Liver (tissue), 9 donors: ENCODE results near the gene SRPK1. TPM values are rescaled to one million over a fixed set of nuclear protein-coding genes. Genes with fewer than 3 reads are reported as not detected.
A peak's percentile ranks its signal among the peaks of the same experiment; 100 is the strongest.

ENCODE experiments used
- DNase-seq: peaks from one replicate; pipeline ENCODE4 v3.0.0-alpha.2; 2017; ENCODE audit warnings: low spot score
- H3K27ac ChIP-seq, 2 donors: one replicate each; pipeline ENCODE4 v1.7.0; 2013; ENCODE audit warnings: inconsistent platforms in 2 of 2, low read length in 2 of 2, control low read depth in 1 of 2, low read depth in 1 of 2, mild to moderate bottlenecking in 1 of 2
- H3K27me3 ChIP-seq, 4 donors: one replicate each; pipeline versions ENCODE4 v1.6.1 to v1.7.0; 2013; ENCODE audit warnings: low read length in 3 of 4, inconsistent platforms in 1 of 4, mild to moderate bottlenecking in 1 of 4, moderate library complexity in 1 of 4; ENCODE audit not compliant: control insufficient read depth in 4 of 4, insufficient read depth in 4 of 4
- H3K36me3 ChIP-seq, 4 donors: one replicate each; pipeline versions ENCODE4 v1.6.1 to v1.7.0; 2013; ENCODE audit warnings: low read length in 3 of 4, mild to moderate bottlenecking in 3 of 4, low read depth in 1 of 4, moderate library complexity in 1 of 4; ENCODE audit not compliant: control insufficient read depth in 4 of 4, insufficient read depth in 3 of 4
- H3K4me1 ChIP-seq, 4 donors: one replicate each; pipeline versions ENCODE4 v1.6.1 to v1.7.0; 2013; ENCODE audit warnings: low read length in 3 of 4, mild to moderate bottlenecking in 3 of 4, moderate library complexity in 1 of 4; ENCODE audit not compliant: control insufficient read depth in 4 of 4, insufficient read depth in 4 of 4
- H3K4me3 ChIP-seq, 3 donors: one replicate each; pipeline versions ENCODE4 v1.6.1 to v1.7.0; 2013; ENCODE audit warnings: low read length in 3 of 3, control low read depth in 1 of 3, low read depth in 1 of 3, mild to moderate bottlenecking in 1 of 3
- H3K9ac ChIP-seq, 2 donors: one replicate each; pipeline ENCODE4 v1.7.0; 2013; ENCODE audit warnings: low read length in 2 of 2, mild to moderate bottlenecking in 2 of 2, moderate library complexity in 2 of 2, control low read depth in 1 of 2, low read depth in 1 of 2
- H3K9me3 ChIP-seq, 4 donors: one replicate each; pipeline versions ENCODE4 v1.6.1 to v1.7.0; 2013; ENCODE audit warnings: low read length in 3 of 4; ENCODE audit not compliant: control insufficient read depth in 4 of 4
- CTCF ChIP-seq: fragments of 150-350 bp; IDR thresholded peaks from 2 replicates; pipeline ENCODE4 v1.5.1; 2017; ENCODE audit warnings: improper control_type of control experiment, low read depth, low read length; ENCODE audit not compliant: missing input control
- EGR1 ChIP-seq, 2 donors: IDR thresholded peaks; 2 replicates each; pipeline ENCODE4 v1.6.1; 2016 to 2018; ENCODE audit warnings: antibody characterized with exemption in 2 of 2, low read depth in 2 of 2
- FOXA1 ChIP-seq: IDR thresholded peaks from 2 replicates; pipeline ENCODE4 v1.6.1; 2016; ENCODE audit warnings: antibody characterized with exemption
- FOXA2 ChIP-seq: IDR thresholded peaks from 2 replicates; pipeline ENCODE4 v1.6.1; 2016; ENCODE audit warnings: antibody characterized with exemption
- GABPA ChIP-seq, 2 donors: IDR thresholded peaks in 1 of 2; conservative IDR thresholded peaks in 1 of 2; 2 replicates each; pipeline ENCODE4 v1.6.1; 2016; ENCODE audit warnings: antibody characterized with exemption in 2 of 2, mild to moderate bottlenecking in 1 of 2, moderate library complexity in 1 of 2
- HNF4A ChIP-seq, 2 donors: conservative IDR thresholded peaks; 2 replicates each; pipeline ENCODE4 v1.6.1; 2016; ENCODE audit warnings: antibody characterized with exemption in 2 of 2, mild to moderate bottlenecking in 2 of 2
- HNF4G ChIP-seq: IDR thresholded peaks from 2 replicates; pipeline ENCODE4 v1.6.1; 2016; ENCODE audit warnings: antibody characterized with exemption
- MAX ChIP-seq: IDR thresholded peaks from 2 replicates; pipeline ENCODE4 v1.6.1; 2016; ENCODE audit warnings: antibody characterized with exemption
- NR2F2 ChIP-seq: IDR thresholded peaks from 2 replicates; pipeline ENCODE4 v1.6.1; 2016; ENCODE audit warnings: antibody characterized with exemption
- RAD21 ChIP-seq, 2 donors: IDR thresholded peaks; 2 replicates each; pipeline ENCODE4 v1.6.1; 2016; ENCODE audit warnings: antibody characterized with exemption in 2 of 2, mild to moderate bottlenecking in 2 of 2
- RXRA ChIP-seq, 2 donors: IDR thresholded peaks; 2 replicates each; pipeline ENCODE4 v1.6.1; 2017 to 2018; ENCODE audit warnings: antibody characterized with exemption in 2 of 2, mild to moderate bottlenecking in 1 of 2
- TAF1 ChIP-seq: conservative IDR thresholded peaks from 2 replicates; pipeline ENCODE4 v1.6.1; 2016; ENCODE audit warnings: antibody characterized with exemption, mild to moderate bottlenecking
- YY1 ChIP-seq: IDR thresholded peaks from 2 replicates; pipeline ENCODE4 v1.6.1; 2016; ENCODE audit warnings: antibody characterized with exemption, mild to moderate bottlenecking
- WGBS: extraction: QIAGEN DNeasy Blood & Tissue Kit; methylation state at CpG from one replicate; pipeline ENCODE4 v1.1.7; 2013; 5-methylcytosine and 5-hydroxymethylcytosine counted together
- polyA plus RNA-seq, 2 donors: library from polyadenylated mRNA; stranded (reverse) in 1 of 2; unstranded in 1 of 2; fragments of 200-250 nt in 1 of 2; fragments of >200 nt in 1 of 2; fragmentation: Nextera tagmentation in 1 of 2; extraction: Ambion mirVana in 1 of 2; gene quantifications; one replicate each; pipeline versions ENCODE4 v1.2.1 to v1.2.3, GENCODE V29; 2013 to 2015
- total RNA-seq, 2 donors: library from RNA; depleted of rRNA; stranded (reverse); fragments of >200 nt; gene quantifications; one replicate each; pipeline ENCODE4 v1.2.3, GENCODE V29; 2014
- TF ChIP-seq, protein P1 (sequence below): IDR thresholded peaks from 2 replicates; pipeline ENCODE4 v1.6.1; 2016; ENCODE audit warnings: antibody characterized with exemption
- TF ChIP-seq, protein P2 (sequence below): IDR thresholded peaks from 2 replicates; pipeline ENCODE4 v1.6.1; 2016; ENCODE audit warnings: antibody characterized with exemption
- donor health status: healthy.
- donor health status: healthy.
- donor health status: healthy.
- donor health status: healthy.
- donor health status: healthy.

SRPK1 gene
- total and polyA plus RNA-seq, 4 donors: 11.9 to 41.2 (median 32.9) TPM

DNA sequence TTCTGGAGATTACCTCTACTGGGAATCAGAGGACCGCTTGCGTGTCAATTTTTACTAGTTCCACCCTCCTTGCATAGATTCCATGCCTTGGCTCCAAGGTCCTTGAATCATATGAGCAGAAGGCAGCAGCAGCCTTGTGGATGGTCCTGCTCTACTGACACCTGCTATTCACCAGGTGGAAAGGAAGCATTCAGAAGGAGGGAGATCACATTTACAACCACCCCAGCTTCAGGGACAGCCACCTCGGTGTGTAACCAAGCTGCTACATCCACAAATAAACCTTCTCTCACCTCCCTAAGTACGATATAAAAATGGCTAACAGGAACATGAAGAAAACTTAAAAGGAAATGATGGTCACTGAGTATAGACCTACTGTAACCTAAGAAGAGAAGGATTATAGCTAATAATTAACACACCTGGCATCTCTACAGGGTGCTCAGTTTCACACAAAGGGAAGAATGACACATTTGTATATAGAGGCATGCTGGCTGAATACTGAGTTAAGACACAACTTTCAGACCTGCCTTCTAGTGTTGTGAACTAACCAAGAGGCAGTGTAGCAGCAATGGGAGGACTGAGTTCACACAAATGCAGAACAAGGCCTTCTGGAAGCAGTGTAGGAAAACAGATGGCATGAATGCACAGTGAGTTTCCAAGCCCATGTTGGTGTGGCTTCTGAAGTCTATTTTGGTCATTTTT, 46.3 kb upstream of the SRPK1 start:
- no peak for DNase-seq
- no peaks in the 10 kb centered on the region for H3K36me3 ChIP-seq
- H3K9ac ChIP-seq: no peak overlapping the region
- TF ChIP-seq FOXA2 (peak; percentile 5), HNF4G (no peak), RXRA (IDR thresholded peaks at IDR 0.05) (peak in 1 of 2 donors; percentile 7)
- H3K27me3 ChIP-seq: no peaks in the 10 kb centered on the region
- H3K4me1 ChIP-seq: peaks cover 0 to 7% (median under 1%) of the 10 kb centered on the region in 4 donors
- no peak overlapping the region for H3K27ac ChIP-seq
- H3K4me3 ChIP-seq: no peak overlapping the region
- WGBS: 75% methylated on average over 4 of the region's 4 CpGs
- H3K9me3 ChIP-seq: no peaks in the 10 kb centered on the region

DNA sequence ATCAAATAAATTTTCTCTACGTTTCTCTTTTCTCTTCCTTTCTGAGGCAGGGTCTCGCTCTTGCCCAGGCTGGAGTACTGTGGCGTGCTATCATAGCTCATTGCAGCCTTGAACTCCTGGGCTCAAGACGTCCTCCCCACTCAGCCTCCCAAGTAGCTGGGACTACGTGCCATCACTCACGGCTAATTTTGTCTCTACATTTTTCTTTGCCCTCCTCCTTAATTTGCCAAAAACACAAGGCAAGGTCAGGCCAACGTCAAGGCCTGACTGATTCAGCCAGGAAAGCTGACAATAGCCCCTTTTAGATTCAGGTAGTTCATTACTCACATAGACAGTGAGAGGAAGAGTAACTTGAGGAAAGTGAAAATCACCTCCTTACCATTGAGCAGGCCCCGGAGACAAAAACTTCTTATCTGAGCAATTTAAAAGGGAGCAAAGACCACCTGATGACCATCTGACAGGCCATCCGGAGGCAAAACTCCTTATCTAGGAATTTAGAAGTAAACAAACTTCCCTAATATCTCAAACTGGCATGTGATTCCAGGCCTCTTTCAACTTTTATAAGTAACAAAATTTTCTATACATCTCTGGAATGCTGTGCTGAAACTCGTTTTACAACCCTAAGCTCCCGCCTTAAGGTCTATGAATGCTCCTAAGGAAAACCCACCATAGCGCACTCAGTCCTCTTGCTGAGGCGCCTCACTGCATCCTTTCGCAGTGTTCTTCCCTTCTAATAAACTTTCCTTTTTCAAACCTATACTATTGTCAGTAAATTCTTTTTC, 42.1 kb upstream of the SRPK1 start:
- Histone ChIP-seq H3K27me3 (no peaks in the 10 kb centered on the region), H3K9me3 (no peaks in the 10 kb centered on the region), H3K27ac (no peak overlapping the region), H3K4me1 (peaks cover 0 to 7% (median under 1%) of the 10 kb centered on the region in 4 donors), H3K4me3 (no peak overlapping the region), H3K36me3 (no peaks in the 10 kb centered on the region), H3K9ac (no peak overlapping the region)
- 84% methylated on average over 14 of the region's 14 CpGs for WGBS
- no peak for DNase-seq
- no peak for TF ChIP-seq MAX
- TF ChIP-seq FOXA1: no peak
- TF ChIP-seq FOXA2: no peak
- no peak for TF ChIP-seq RAD21 (IDR thresholded peaks at IDR 0.05)
- TF ChIP-seq GABPA (IDR thresholded peaks at IDR 0.05 in 1 of 2, conservative IDR thresholded peaks at IDR 0.05 in 1 of 2): no peak

DNA sequence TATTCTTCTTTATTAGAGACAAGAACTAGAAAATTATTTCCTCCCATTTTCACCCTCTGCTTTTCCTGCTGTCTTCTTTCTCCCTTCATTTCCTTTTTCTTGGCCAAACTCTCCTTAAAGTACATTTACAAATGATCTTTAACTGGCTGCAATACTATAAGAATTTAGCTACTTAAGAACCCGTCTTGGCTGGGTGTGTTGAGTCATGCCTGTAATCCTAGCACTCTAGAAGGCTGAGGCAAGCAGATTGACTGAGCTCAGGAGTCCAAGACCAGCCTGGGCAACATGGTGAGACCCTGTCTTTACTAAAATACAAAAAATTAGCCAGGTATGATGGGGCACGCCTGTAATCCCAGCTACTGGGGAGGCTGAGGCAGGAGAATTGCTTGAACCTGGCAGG, 39.3 kb upstream of the SRPK1 start:
- no peak for DNase-seq
- H3K4me3 ChIP-seq: no peak overlapping the region
- H3K9me3 ChIP-seq: no peaks in the 10 kb centered on the region
- WGBS: 92% methylated on average over 2 of the region's 2 CpGs
- TF ChIP-seq EGR1 (IDR thresholded peaks at IDR 0.05; ENCODE audit: low read depth in 2 of 2) (no peak), GABPA (IDR thresholded peaks at IDR 0.05 in 1 of 2, conservative IDR thresholded peaks at IDR 0.05 in 1 of 2) (no peak), HNF4A (conservative IDR thresholded peaks at IDR 0.05) (no peak), RAD21 (IDR thresholded peaks at IDR 0.05) (no peak), MAX (no peak), FOXA2 (no peak), NR2F2 (no peak), CTCF (no peak), HNF4G (no peak), YY1 (no peak), TAF1 (no peak)
- TF ChIP-seq, protein P1, sequence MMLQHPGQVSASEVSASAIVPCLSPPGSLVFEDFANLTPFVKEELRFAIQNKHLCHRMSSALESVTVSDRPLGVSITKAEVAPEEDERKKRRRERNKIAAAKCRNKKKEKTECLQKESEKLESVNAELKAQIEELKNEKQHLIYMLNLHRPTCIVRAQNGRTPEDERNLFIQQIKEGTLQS: no peak
- TF ChIP-seq, protein P2, sequence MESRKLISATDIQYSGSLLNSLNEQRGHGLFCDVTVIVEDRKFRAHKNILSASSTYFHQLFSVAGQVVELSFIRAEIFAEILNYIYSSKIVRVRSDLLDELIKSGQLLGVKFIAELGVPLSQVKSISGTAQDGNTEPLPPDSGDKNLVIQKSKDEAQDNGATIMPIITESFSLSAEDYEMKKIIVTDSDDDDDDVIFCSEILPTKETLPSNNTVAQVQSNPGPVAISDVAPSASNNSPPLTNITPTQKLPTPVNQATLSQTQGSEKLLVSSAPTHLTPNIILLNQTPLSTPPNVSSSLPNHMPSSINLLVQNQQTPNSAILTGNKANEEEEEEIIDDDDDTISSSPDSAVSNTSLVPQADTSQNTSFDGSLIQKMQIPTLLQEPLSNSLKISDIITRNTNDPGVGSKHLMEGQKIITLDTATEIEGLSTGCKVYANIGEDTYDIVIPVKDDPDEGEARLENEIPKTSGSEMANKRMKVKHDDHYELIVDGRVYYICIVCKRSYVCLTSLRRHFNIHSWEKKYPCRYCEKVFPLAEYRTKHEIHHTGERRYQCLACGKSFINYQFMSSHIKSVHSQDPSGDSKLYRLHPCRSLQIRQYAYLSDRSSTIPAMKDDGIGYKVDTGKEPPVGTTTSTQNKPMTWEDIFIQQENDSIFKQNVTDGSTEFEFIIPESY: no peak
- H3K36me3 ChIP-seq: no peaks in the 10 kb centered on the region
- no peak overlapping the region for H3K9ac ChIP-seq
- H3K4me1 ChIP-seq: no peaks in the 10 kb centered on the region
- no peak overlapping the region for H3K27ac ChIP-seq
- H3K27me3 ChIP-seq: no peaks in the 10 kb centered on the region
